Hepatocyte (in vitro differentiated cells): ENCODE data around the gene CHIT1. TPM values are rescaled to one million over a fixed set of nuclear protein-coding genes. Genes with fewer than 3 reads are reported as not detected.

ENCODE experiments used
- DNase-seq: peaks from one replicate; pipeline ENCODE4 v3.0.0-alpha.2; 2016; ENCODE audit warnings: low spot score
- H2AFZ ChIP-seq: fragments of 200-600 bp; sonication (generic); 2 replicates; pipeline ENCODE4 v1.6.0; 2016; ENCODE audit warnings: antibody characterized with exemption, mild to moderate bottlenecking
- H3K27ac ChIP-seq: fragments of 200-600 bp; sonication (generic); 2 replicates; pipeline ENCODE4 v1.5.1; 2016; ENCODE audit warnings: mild to moderate bottlenecking
- H3K27me3 ChIP-seq: fragments of 200-600 bp; sonication (generic); 2 replicates; pipeline ENCODE4 v1.6.1; 2016
- H3K36me3 ChIP-seq: fragments of 200-600 bp; sonication (generic); replicated peaks from 2 replicates; pipeline ENCODE4 v1.5.1; 2016; ENCODE audit warnings: low read depth; ENCODE audit not compliant: insufficient read depth
- H3K4me1 ChIP-seq: fragments of 200-600 bp; sonication (generic); 2 replicates; pipeline ENCODE4 v1.5.1; 2016; ENCODE audit warnings: mild to moderate bottlenecking, moderate library complexity; ENCODE audit not compliant: insufficient read depth
- H3K4me2 ChIP-seq: fragments of 200-600 bp; sonication (generic); 2 replicates; pipeline ENCODE4 v1.6.0; 2016
- H3K4me3 ChIP-seq: fragments of 200-600 bp; sonication (generic); 2 replicates; pipeline ENCODE4 v1.5.1; 2016; ENCODE audit warnings: mild to moderate bottlenecking
- H3K79me2 ChIP-seq: fragments of 200-600 bp; sonication (generic); 2 replicates; pipeline ENCODE4 v1.6.0; 2017; ENCODE audit warnings: mild to moderate bottlenecking
- H3K9me2 ChIP-seq: fragments of 200-600 bp; sonication (generic); replicated peaks from 2 replicates; pipeline ENCODE4 v1.6.0; 2017; ENCODE audit warnings: mild to moderate bottlenecking; ENCODE audit not compliant: insufficient read depth
- H3K9me3 ChIP-seq: fragments of 200-600 bp; sonication (generic); 2 replicates; pipeline ENCODE4 v1.5.1; 2016; ENCODE audit warnings: low read depth, mild to moderate bottlenecking
- H4K20me1 ChIP-seq: fragments of 200-600 bp; sonication (generic); 2 replicates; pipeline ENCODE4 v1.6.0; 2016; ENCODE audit warnings: mild to moderate bottlenecking; ENCODE audit not compliant: insufficient read depth, poor library complexity, severe bottlenecking
- EZH2 ChIP-seq: fragments of 200-600 bp; sonication (generic); IDR thresholded peaks from 2 replicates; pipeline ENCODE4 v1.6.1; 2016; ENCODE audit warnings: antibody characterized with exemption, mild to moderate bottlenecking, borderline replicate concordance
- EZH2phosphoT487 ChIP-seq: fragments of 200-600 bp; sonication (generic); IDR thresholded peaks from one replicate; pipeline ENCODE4 v1.6.1; 2018; ENCODE audit warnings: antibody characterized with exemption, mild to moderate bottlenecking, low read depth, moderate library complexity; ENCODE audit not compliant: unreplicated experiment, severe bottlenecking
- WGBS: methylation state at CpG from one replicate; pipeline ENCODE4 v1.1.6; 2016; ENCODE audit warnings: low lambda C conversion rate; ENCODE audit errors: missing lambda C conversion rate; 5-methylcytosine and 5-hydroxymethylcytosine counted together
- polyA plus RNA-seq: library from polyadenylated mRNA; unstranded; fragments of >200 nt; fragmentation: Nextera tagmentation; extraction: Ambion mirVana; gene quantifications from 2 replicates; pipeline ENCODE4 v1.2.1, GENCODE V29; 2016
- total RNA-seq: library from RNA; depleted of rRNA; stranded (reverse); fragments of >200 nt; gene quantifications from 2 replicates; pipeline ENCODE4 v1.2.3, GENCODE V29; 2014
- TF ChIP-seq, protein P1 (sequence below): fragments of 200-600 bp; sonication (generic); IDR thresholded peaks from 2 replicates; pipeline ENCODE4 v1.5.1; 2016; ENCODE audit warnings: antibody characterized with exemption, mild to moderate bottlenecking; ENCODE audit not compliant: poor library complexity

CHIT1 gene
- total and polyA plus RNA-seq, 2 experiments from 2014 or later = 0.93 to 1.1 TPM

GRCh38 chr1:203274603-203275381 is 45.3 kb upstream of the CHIT1 start:
- no peaks in the 10 kb centered on the region for H3K36me3 ChIP-seq
- H2AFZ ChIP-seq = no peak overlapping the region
- H3K27ac ChIP-seq = peak overlapping the region; percentile 18

GRCh38 chr1:203273869-203274602 is 44.6 kb upstream of the CHIT1 start:
- no peaks in the 10 kb centered on the region for H3K36me3 ChIP-seq
- no peak overlapping the region for H2AFZ ChIP-seq
- H3K4me2 ChIP-seq = peak overlapping the region; percentile 61
- WGBS = 79% methylated on average over 12 of the region's 12 CpGs
- no peaks in the 10 kb centered on the region for H3K9me2 ChIP-seq
- H3K4me1 ChIP-seq = peaks cover 24% of the 10 kb centered on the region
- H4K20me1 ChIP-seq = no peaks in the 10 kb centered on the region
- no peak overlapping the region for H3K4me3 ChIP-seq
- no peaks in the 10 kb centered on the region for H3K27me3 ChIP-seq
- H3K9me3 ChIP-seq = no peaks in the 10 kb centered on the region
- H3K79me2 ChIP-seq = no peaks in the 10 kb centered on the region
- TF ChIP-seq, protein P1, sequence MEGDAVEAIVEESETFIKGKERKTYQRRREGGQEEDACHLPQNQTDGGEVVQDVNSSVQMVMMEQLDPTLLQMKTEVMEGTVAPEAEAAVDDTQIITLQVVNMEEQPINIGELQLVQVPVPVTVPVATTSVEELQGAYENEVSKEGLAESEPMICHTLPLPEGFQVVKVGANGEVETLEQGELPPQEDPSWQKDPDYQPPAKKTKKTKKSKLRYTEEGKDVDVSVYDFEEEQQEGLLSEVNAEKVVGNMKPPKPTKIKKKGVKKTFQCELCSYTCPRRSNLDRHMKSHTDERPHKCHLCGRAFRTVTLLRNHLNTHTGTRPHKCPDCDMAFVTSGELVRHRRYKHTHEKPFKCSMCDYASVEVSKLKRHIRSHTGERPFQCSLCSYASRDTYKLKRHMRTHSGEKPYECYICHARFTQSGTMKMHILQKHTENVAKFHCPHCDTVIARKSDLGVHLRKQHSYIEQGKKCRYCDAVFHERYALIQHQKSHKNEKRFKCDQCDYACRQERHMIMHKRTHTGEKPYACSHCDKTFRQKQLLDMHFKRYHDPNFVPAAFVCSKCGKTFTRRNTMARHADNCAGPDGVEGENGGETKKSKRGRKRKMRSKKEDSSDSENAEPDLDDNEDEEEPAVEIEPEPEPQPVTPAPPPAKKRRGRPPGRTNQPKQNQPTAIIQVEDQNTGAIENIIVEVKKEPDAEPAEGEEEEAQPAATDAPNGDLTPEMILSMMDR = no peak
- TF ChIP-seq EZH2phosphoT487 (no peak), EZH2 (no peak)
- peak overlapping the region; percentile 84 for H3K27ac ChIP-seq
- peak; percentile 19 for DNase-seq

More at GRCh38 chr1:203274603-203275381, 45.3 kb upstream of the CHIT1 start:
- no peak overlapping the region for H3K4me3 ChIP-seq
- no peak overlapping the region for H3K4me2 ChIP-seq
- no peaks in the 10 kb centered on the region for H3K79me2 ChIP-seq
- DNase-seq = peak; percentile 30
- H3K4me1 ChIP-seq = peaks cover 29% of the 10 kb centered on the region
- H4K20me1 ChIP-seq = no peaks in the 10 kb centered on the region
- no peaks in the 10 kb centered on the region for H3K27me3 ChIP-seq
- WGBS = 82% methylated on average over 12 of the region's 12 CpGs
- TF ChIP-seq, protein P1 = no peak
- TF ChIP-seq EZH2 (no peak), EZH2phosphoT487 (no peak)
- H3K9me2 ChIP-seq = no peaks in the 10 kb centered on the region
- H3K9me3 ChIP-seq = no peaks in the 10 kb centered on the region

DNA sequence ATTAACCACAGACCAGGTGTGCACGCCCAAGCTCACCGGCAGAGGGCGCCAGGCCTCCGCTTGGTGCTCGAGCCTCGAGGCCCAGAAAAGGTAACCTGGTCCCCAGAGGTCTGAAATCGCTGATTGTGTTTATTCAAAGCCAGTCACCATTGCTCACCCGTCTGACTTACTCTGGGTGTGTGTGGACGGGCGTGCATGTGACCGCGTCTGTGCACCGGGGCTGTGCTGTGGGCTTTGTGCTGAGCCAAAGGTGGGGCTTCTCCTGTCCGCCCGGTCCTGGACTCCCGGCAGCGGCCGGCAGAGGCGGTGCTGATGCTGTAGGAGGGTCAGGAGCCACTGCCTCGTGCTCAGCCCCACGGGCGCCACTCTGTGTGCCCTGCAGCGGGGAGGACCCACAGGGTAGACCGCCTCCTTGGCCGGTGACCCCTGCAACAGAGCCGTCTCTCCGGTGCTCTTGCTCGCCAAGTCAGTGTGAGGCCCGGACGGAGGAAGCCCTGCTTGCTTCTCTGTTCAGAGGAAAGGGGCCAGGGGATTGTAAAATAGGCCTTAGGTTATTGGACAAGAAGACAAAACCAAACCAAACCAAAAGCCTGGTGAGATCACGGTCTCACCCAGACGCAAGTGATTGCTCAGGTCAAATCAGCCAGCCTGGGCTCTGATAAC is 43.9 kb upstream of the CHIT1 start:
- peak overlapping the region; percentile 4 for H2AFZ ChIP-seq
- no peaks in the 10 kb centered on the region for H3K36me3 ChIP-seq
- no peaks in the 10 kb centered on the region for H3K79me2 ChIP-seq
- H3K4me3 ChIP-seq = no peak overlapping the region
- H3K4me2 ChIP-seq = peak overlapping the region; percentile 61
- peak overlapping the region; percentile 84 for H3K27ac ChIP-seq
- H3K4me1 ChIP-seq = peaks cover 17% of the 10 kb centered on the region
- DNase-seq = peak; percentile 94
- 15% methylated on average over 32 of the region's 32 CpGs for WGBS
- H4K20me1 ChIP-seq = no peaks in the 10 kb centered on the region
- H3K9me3 ChIP-seq = no peaks in the 10 kb centered on the region
- no peaks in the 10 kb centered on the region for H3K9me2 ChIP-seq
- TF ChIP-seq, protein P1 = peak; percentile 100
- no peak for TF ChIP-seq EZH2
- H3K27me3 ChIP-seq = no peaks in the 10 kb centered on the region
